Stimulated activated CD8-positive, alpha-beta memory T cell treated with anti-CD3 and anti-CD28 coated beads, Interleukin-4, amount 100 ng/mL, for 24 hours (primary cell): ENCODE data around the gene DST.
"Not testable (repeated sequence)": the region's sequence is repeated elsewhere in the genome, so short reads cannot be mapped to it uniquely, and the experiment has no call there.

Experiments
- DNase-seq: peaks from one replicate; pipeline ENCODE4 v3.0.0-alpha.2; 2020; ENCODE audit warnings: low read depth

The DST gene

GRCh38 chr6:56663344-56663743, 20.7 kb upstream of the DST start:
- DNase-seq: no peak

GRCh38 chr6:56661338-56661737, 18.6 kb upstream of the DST start:
- not testable (repeated sequence) for DNase-seq

GRCh38 chr6:56660381-56660730, 17.7 kb upstream of the DST start:
- no peak for DNase-seq

- DNase-seq: no peak
These were observed 17.2 kb upstream of the DST start for GRCh38 chr6:56659721-56660380.

GRCh38 chr6:56658326-56658725, 15.6 kb upstream of the DST start:
- no peak for DNase-seq

- no peak for DNase-seq
These were observed 14.7 kb upstream of the DST start for GRCh38 chr6:56657354-56657753.

- DNase-seq: no peak
These were observed 13.8 kb upstream of the DST start for GRCh38 chr6:56656466-56656865.

- DNase-seq: no peak
These were observed 13.3 kb upstream of the DST start for GRCh38 chr6:56655996-56656395.

- no peak for DNase-seq
These were observed 12.6 kb upstream of the DST start for GRCh38 chr6:56655249-56655648.

GRCh38 chr6:56652994-56653393, 10.3 kb upstream of the DST start:
- DNase-seq: no peak

GRCh38 chr6:56652231-56652630, 9.5 kb upstream of the DST start:
- no peak for DNase-seq

- no peak for DNase-seq
These were observed 7.5 kb upstream of the DST start for GRCh38 chr6:56650191-56650590.

- DNase-seq: no peak
These were observed 7.1 kb upstream of the DST start for GRCh38 chr6:56649782-56650181.

- DNase-seq: no peak
These were observed 6.5 kb upstream of the DST start for GRCh38 chr6:56649053-56649769.

GRCh38 chr6:56647172-56647762, 4.6 kb upstream of the DST start:
- no peak for DNase-seq

GRCh38 chr6:56644366-56644765, 1.7 kb upstream of the DST start:
- no peak for DNase-seq

- no peak for DNase-seq
These were observed 845 bp upstream of the DST start for GRCh38 chr6:56643379-56644089.

- DNase-seq: no peak
These were observed 2.3 kb downstream of the DST start for GRCh38 chr6:56640374-56640773.

GRCh38 chr6:56638760-56639159, 3.9 kb downstream of the DST start:
- DNase-seq: no peak

- DNase-seq: no peak
These were observed 5.0 kb downstream of the DST start for GRCh38 chr6:56637640-56638039.

- DNase-seq: no peak
These were observed 14.6 kb downstream of the DST start for GRCh38 chr6:56628105-56628504.

- no peak for DNase-seq
These were observed 17.3 kb downstream of the DST start for GRCh38 chr6:56625356-56625755.

GRCh38 chr6:56624728-56625069, 18.0 kb downstream of the DST start:
- no peak for DNase-seq
